HTR-8/SVneo (cell line): ENCODE measurements around the gene ACTR8.

ENCODE experiments used
- DNase-seq: peaks from one replicate; pipeline ENCODE4 v3.0.0; 2011; ENCODE audit warnings: low spot score, mixed read lengths; ENCODE audit not compliant: insufficient read length
- FAIRE-seq: peaks from 2 replicates; lab custom pipeline; 2011; peaks lifted over from hg19 to GRCh38; lab: Jason Lieb, UNC

Gene ACTR8

GRCh38 chr3:53818221-53819162, 63.5 kb downstream of the ACTR8 start:
- DNase-seq (no peak), FAIRE-seq (no peak)

GRCh38 chr3:53817809-53818208, 64.1 kb downstream of the ACTR8 start:
- FAIRE-seq: no peak

GRCh38 chr3:53817211-53817610, 64.7 kb downstream of the ACTR8 start:
- no peak for FAIRE-seq
- DNase-seq: no peak

More at GRCh38 chr3:53817809-53818208, 64.1 kb downstream of the ACTR8 start:
- DNase-seq: no peak
